GM12878 (cell line): ENCODE results near the gene ARSA. TPM values are rescaled to one million over a fixed set of nuclear protein-coding genes. Genes with fewer than 3 reads are reported as not detected.
"Not testable (repeated sequence)": the region's sequence is repeated elsewhere in the genome, so short reads cannot be mapped to it uniquely, and the experiment has no call there.

Source experiments
- ATAC-seq: fragments of 200-7000 bp; cut with Tn5 transposase; 3 replicates; pipeline ENCODE4 v1.9.1; 2020; ENCODE audit warnings: mild to moderate bottlenecking, moderate library complexity
- BruUV-seq: library from RNA; stranded (reverse); fragments of 400-500 nt; replicated peaks from 2 replicates; lab custom pipeline; 2021; lab: Mats Ljungman, UMichigan
- CTCF ChIA-PET: fragments of 300-600 bp; sonication (Branson Sonifier 250); formaldehyde crosslinking; extraction: SDS; loops from one replicate; lab custom pipeline; 2021; ENCODE audit warnings: inconsistent platforms; lab: Yijun Ruan, JAX
- POLR2A ChIA-PET: fragments of 350-600 bp; formaldehyde crosslinking; extraction: SDS; loops from one replicate; lab custom pipeline; 2021; ENCODE audit warnings: inconsistent platforms; lab: Charles Lee
- RAD21 ChIA-PET: fragments of 300-600 bp; sonication (Branson Sonifier 250); formaldehyde crosslinking; loops from one replicate; lab custom pipeline; 2023; ENCODE audit warnings: antibody characterized with exemption; ENCODE audit not compliant: unreplicated experiment; lab: Charles Lee
- SMC1A ChIA-PET: fragments of 300-600 bp; sonication (Branson Sonifier 250); formaldehyde crosslinking; loops from one replicate; lab custom pipeline; 2023; ENCODE audit not compliant: unreplicated experiment, uncharacterized antibody; lab: Charles Lee
- DNase-seq: peaks from one replicate; pipeline ENCODE4 v3.0.0-alpha.2; 2011; ENCODE audit warnings: low read depth, low spot score
- FAIRE-seq: peaks from 3 replicates; lab custom pipeline; 2011; peaks lifted over from hg19 to GRCh38; lab: Jason Lieb, UNC
- H2AFZ ChIP-seq: 2 replicates; pipeline ENCODE4 v1.6.0; 2011; ENCODE audit warnings: low read depth, low read length, control low read depth; ENCODE audit not compliant: control insufficient read depth
- H3K27ac ChIP-seq: 2 replicates; pipeline ENCODE4 v1.5.1; 2011; ENCODE audit warnings: control low read depth; ENCODE audit not compliant: control insufficient read depth, insufficient read depth
- H3K27me3 ChIP-seq, 2 experiments: replicated peaks in 1 of 2; 2 replicates each; pipeline versions ENCODE4 v1.6.0 to v1.6.1; 2011; ENCODE audit warnings: low read length in 1 of 2; ENCODE audit not compliant: control insufficient read depth in 2 of 2, insufficient read depth in 2 of 2
- H3K36me3 ChIP-seq, 2 experiments: 2 replicates each; pipeline ENCODE4 v1.5.1; 2011; ENCODE audit warnings: low read length in 1 of 2; ENCODE audit not compliant: control insufficient read depth in 2 of 2, insufficient read depth in 2 of 2
- H3K4me1 ChIP-seq: 2 replicates; pipeline ENCODE4 v1.6.1; 2011; ENCODE audit warnings: mild to moderate bottlenecking, low read length, moderate library complexity, mixed read lengths; ENCODE audit not compliant: control insufficient read depth, insufficient read depth
- H3K4me2 ChIP-seq: 2 replicates; pipeline ENCODE4 v1.6.0; 2011; ENCODE audit warnings: control low read depth; ENCODE audit not compliant: control insufficient read depth, insufficient read depth
- H3K4me3 ChIP-seq: fragments of 200-600 bp; sonication (generic); 2 replicates; pipeline ENCODE4 v1.5.1; 2016
- H3K79me2 ChIP-seq: 2 replicates; pipeline ENCODE4 v1.6.0; 2011; ENCODE audit warnings: low read length; ENCODE audit not compliant: control insufficient read depth, insufficient read depth
- H3K9ac ChIP-seq: 2 replicates; pipeline ENCODE4 v1.8.0; 2011; ENCODE audit warnings: low read length, control low read depth, mixed read lengths; ENCODE audit not compliant: control insufficient read depth, insufficient read depth
- H3K9me3 ChIP-seq: replicated peaks from 3 replicates; pipeline ENCODE4 v1.5.1; 2011; ENCODE audit warnings: mild to moderate bottlenecking, low read length; ENCODE audit not compliant: control insufficient read depth, insufficient read depth
- H4K20me1 ChIP-seq: 2 replicates; pipeline ENCODE4 v1.6.0; 2011; ENCODE audit not compliant: control insufficient read depth, insufficient read depth
- CHD1 ChIP-seq: IDR thresholded peaks from 2 replicates; pipeline ENCODE4 v1.6.1; 2012; ENCODE audit warnings: low read depth, low read length, improper control_type of control experiment
- E4F1 ChIP-seq: fragments of 450-650 bp; IDR thresholded peaks from 2 replicates; pipeline ENCODE4 v1.6.1; 2018; ENCODE audit warnings: borderline replicate concordance, mild to moderate bottlenecking; ENCODE audit not compliant: partially characterized antibody
- HDAC6 ChIP-seq: fragments of 200-600 bp; sonication (generic); IDR thresholded peaks from one replicate; pipeline ENCODE4 v1.8.0; 2017; ENCODE audit warnings: antibody characterized with exemption; ENCODE audit not compliant: unreplicated experiment
- IKZF1 ChIP-seq: fragments of 450-650 bp; conservative IDR thresholded peaks from 2 replicates; pipeline ENCODE4 v1.6.1; 2017; ENCODE audit warnings: antibody characterized with exemption, mild to moderate bottlenecking
- SIN3A ChIP-seq: IDR thresholded peaks from 2 replicates; pipeline ENCODE4 v1.6.1; 2012; ENCODE audit warnings: low read depth, low read length, improper control_type of control experiment
- SIX5 ChIP-seq: IDR thresholded peaks from 2 replicates; pipeline ENCODE4 v1.6.1; 2011; ENCODE audit warnings: mild to moderate bottlenecking, low read depth, low read length, moderate library complexity; ENCODE audit not compliant: severe bottlenecking
- SUPT20H ChIP-seq: IDR thresholded peaks from 2 replicates; pipeline ENCODE4 v1.6.1; 2011; ENCODE audit warnings: low read depth, mild to moderate bottlenecking, low read length, moderate library complexity, borderline replicate concordance; ENCODE audit not compliant: control insufficient read depth
- TCF12 ChIP-seq: IDR thresholded peaks from 2 replicates; pipeline ENCODE4 v1.6.1; 2011; ENCODE audit warnings: low read depth, mild to moderate bottlenecking, low read length
- USF2 ChIP-seq: IDR thresholded peaks from 2 replicates; pipeline ENCODE4 v1.6.1; 2011; ENCODE audit warnings: low read depth, low read length, improper control_type of control experiment, borderline replicate concordance
- ZZZ3 ChIP-seq: IDR thresholded peaks from 2 replicates; pipeline ENCODE4 v1.6.1; 2011; ENCODE audit warnings: low read depth; ENCODE audit not compliant: control insufficient read depth, insufficient read length
- WGBS: methylation state at CpG from one replicate; pipeline ENCODE4 v1.1.6; 2016; ENCODE audit warnings: low lambda C conversion rate; ENCODE audit not compliant: insufficient replicate concordance, insufficient coverage; ENCODE audit errors: missing lambda C conversion rate; 5-methylcytosine and 5-hydroxymethylcytosine counted together
- in situ Hi-C: fragments of 300-500 bp; cut with MboI; formaldehyde crosslinking; loops from 9 replicates; pipeline ENCODE4 v1.14.3; 2018; ENCODE audit warnings: mixed read lengths
- intact Hi-C: fragments of 100-400 bp; cut with micrococcal nuclease; formaldehyde crosslinking; loops from one replicate; pipeline ENCODE4 v1.14.2; 2022; ENCODE audit not compliant: unreplicated experiment
- polyA plus RNA-seq, 11 experiments: library from polyadenylated mRNA; depleted of rRNA in 4 of 11; unstranded in 6 of 11; stranded (reverse) in 5 of 11; fragments of >200 nt; fragmentation: Nextera tagmentation in 4 of 11; fragmentation: Illumina TruSeq in 1 of 11; extraction: Ambion mirVana in 4 of 11; extraction: Trizol in 1 of 11; gene quantifications; 1 replicate in 1 of 11; 2 replicates in 10 of 11; pipeline versions ENCODE4 v1.2.1 to v1.2.3, GENCODE V29; 2011 to 2016; ENCODE audit warnings: inconsistent platforms in 2 of 11, missing spikeins in 2 of 11, low read depth in 1 of 11
- total RNA-seq, 4 experiments: library from RNA; depleted of rRNA in 3 of 4; stranded (reverse); fragments of >200 nt in 3 of 4; fragmentation: Illumina TruSeq in 1 of 4; extraction: Trizol in 1 of 4; gene quantifications; 2 replicates each; pipeline versions ENCODE4 v1.2.1 to v1.2.3, GENCODE V29; 2013 to 2021

The ARSA gene
- total and polyA plus RNA-seq, 10 of the 15 experiments (the other 5 are each of a cell fraction or from before 2014, with no cell fraction given): 0.39 to 26.3 (median 9.8) TPM

DNA sequence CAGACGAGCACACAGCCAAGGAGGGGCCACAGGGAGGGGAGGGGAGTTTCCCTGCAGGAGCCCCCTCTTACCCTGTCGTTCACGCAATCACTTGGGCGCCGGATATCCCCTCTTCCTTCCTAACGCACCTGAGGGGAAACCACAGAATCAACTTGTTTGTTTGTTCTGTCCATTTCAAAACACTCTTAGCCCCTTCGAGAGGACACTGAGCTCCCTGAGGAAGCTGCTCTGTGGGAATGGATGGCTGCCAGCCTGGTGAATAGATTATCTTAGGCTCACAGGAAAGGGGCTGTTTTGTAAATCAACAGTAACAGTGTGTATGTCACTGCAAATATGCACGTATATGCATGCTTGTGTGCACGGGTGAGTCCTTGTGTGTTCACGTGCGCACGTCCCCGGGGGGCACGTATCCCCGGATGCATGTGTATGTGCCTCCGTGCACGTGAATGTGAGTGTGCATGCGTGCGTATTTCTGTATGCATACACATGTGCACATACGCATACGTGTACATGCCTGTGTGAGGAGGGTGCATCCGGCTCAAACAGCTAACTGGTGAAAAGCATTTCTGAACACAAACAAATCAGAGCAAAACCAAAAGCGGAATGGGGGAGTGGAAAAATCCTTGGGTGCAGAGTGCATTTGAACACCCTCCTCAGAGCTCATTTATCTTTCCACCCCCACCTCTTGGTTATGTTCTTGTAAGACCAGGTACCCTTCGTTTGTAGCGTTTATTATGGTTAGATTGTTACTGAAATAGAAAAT is 7.2 kb downstream of the ARSA start (continued):
- TF ChIP-seq SIX5 (no peak), IKZF1 (peak; percentile 56), TCF12 (0 out of 2 replicates have a peak, but pooled peaks have one; percentile 7), HDAC6 (no peak), USF2 (no peak; the same call in 1 of the 2 replicates), SIN3A (peak; percentile 33; the same call in 1 of the 2 replicates), SUPT20H (no peak), ZZZ3 (no peak), CHD1 (peak; percentile 71; the same call in 1 of the 2 replicates), E4F1 (no peak)

DNA sequence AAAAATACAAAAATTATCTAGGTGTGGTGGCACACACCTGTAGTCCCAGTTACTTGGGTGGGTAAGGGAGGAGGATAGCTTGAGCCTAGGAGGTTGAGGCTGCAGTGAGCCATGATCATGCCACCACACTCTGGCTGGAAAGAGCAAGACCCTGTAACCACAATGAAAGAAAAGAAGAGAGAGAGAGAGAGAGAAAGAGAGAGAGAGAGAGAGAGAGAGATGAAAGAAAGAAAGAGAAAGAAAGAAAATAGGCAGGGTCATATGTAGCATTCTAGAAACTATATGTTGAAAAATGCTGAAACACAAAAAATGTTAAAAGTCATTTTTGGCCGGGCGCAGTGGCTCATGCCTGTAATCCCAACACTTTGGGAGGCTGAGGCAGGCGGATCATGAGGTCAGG is 13.7 kb downstream of the ARSA start:
- FAIRE-seq, DNase-seq, SMC1A ChIA-PET: not testable (repeated sequence)

More for the DNA sequence above, 13.7 kb downstream of the ARSA start:
- WGBS: 67% methylated on average over 3 of the region's 3 CpGs
- H3K27ac ChIP-seq, H3K9me3 ChIP-seq, H3K27me3 ChIP-seq, H4K20me1 ChIP-seq, intact Hi-C loops, CTCF ChIA-PET, H3K4me3 ChIP-seq, H3K36me3 ChIP-seq, H3K4me1 ChIP-seq, H3K4me2 ChIP-seq, H3K79me2 ChIP-seq, H2AFZ ChIP-seq, ATAC-seq, H3K9ac ChIP-seq, BruUV-seq, POLR2A ChIA-PET: not testable (repeated sequence)
- RAD21 ChIA-PET: interaction anchor here (1.1 kb wide), 1 partner anchor 89 kb away, joined by 3 read pairs; the partner anchor contains the start of gene SCO2
- in situ Hi-C loops: loop anchor here (10.0 kb wide), 1 partner anchor 359 kb away; the partner anchor contains the start of gene HDAC10
